ENCODE results near the gene AHRR.

DNA sequence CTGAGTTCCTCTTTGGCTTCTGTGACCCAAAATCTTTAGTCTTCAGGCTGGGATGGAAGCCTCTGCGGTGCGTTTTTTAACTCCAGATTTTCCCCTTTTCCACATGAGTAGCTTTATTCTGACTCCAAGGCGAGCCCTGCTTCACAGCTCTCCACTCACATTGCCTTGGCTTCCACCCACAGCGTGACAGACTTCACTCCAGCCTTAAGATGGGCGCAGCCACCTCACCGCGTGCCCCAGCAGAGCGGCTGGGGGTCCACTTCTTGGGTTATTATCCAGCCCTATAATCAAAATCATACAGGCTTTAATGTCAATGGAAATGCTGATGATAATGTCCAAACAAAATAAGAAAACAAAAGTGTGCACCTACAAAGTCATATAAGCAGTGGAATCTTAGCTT is 122.7 kb downstream of the AHRR start:
- TF ChIP-seq POLR2A (IDR thresholded peaks at IDR 0.05): no peak
- no peak for TF ChIP-seq POLR2AphosphoS5 (IDR thresholded peaks at IDR 0.05)
- TF ChIP-seq EP300 (IDR thresholded peaks at IDR 0.05): no peak

Data from stomach (tissue), 4 donors.